A673 (cell line): Measurements from ENCODE around the gene BTBD2.

ENCODE experiments used
- CTCF ChIP-seq: fragments of 300-800, 200-600 bp; sonication (generic); conservative IDR thresholded peaks from 2 replicates; pipeline ENCODE4 v1.5.1; 2017; ENCODE audit warnings: low read depth, mild to moderate bottlenecking, antibody characterized with exemption, low read length, moderate library complexity, mixed read lengths
- EZH2 ChIP-seq: fragments of 200-600 bp; sonication (generic); IDR thresholded peaks from 2 replicates; pipeline ENCODE4 v1.6.1; 2017; ENCODE audit warnings: borderline replicate concordance, low read depth, mild to moderate bottlenecking, mixed read lengths, antibody characterized with exemption, low read length; ENCODE audit not compliant: poor library complexity, severe bottlenecking

GRCh38 chr19:2012941-2013682 is 2.4 kb downstream of the BTBD2 start:
- TF ChIP-seq CTCF (no peak), EZH2 (no peak)
